Stimulated activated naive B cell treated with anti-CD40 and anti-IgM and Interleukin-4, amounts not matched to agents 10 μg/mL and 1 μg/mL and 100 μg/mL, for 72 hours (primary cell): ENCODE measurements around the gene FIG4.
A peak's percentile ranks its signal among the peaks of the same experiment; 100 is the strongest.
"Not testable (repeated sequence)": the region's sequence is repeated elsewhere in the genome, so short reads cannot be mapped to it uniquely, and the experiment has no call there.

Experiments
- ATAC-seq, 2 donors: fragments of 150-1000 bp; cut with Tn5 transposase; replicated peaks; 2 replicates each; pipeline ENCODE4 v1.10.0; 2021; ENCODE audit warnings: moderate library complexity in 1 of 2
- DNase-seq: peaks from one replicate; pipeline ENCODE4 v3.0.0; 2021
- H3K27ac Mint-ChIP-seq: one replicate; pipeline ENCODE4 v1.8.0; 2022; ENCODE audit warnings: mild to moderate bottlenecking, mixed read lengths
- H3K27me3 Mint-ChIP-seq, 2 donors: one replicate each; pipeline ENCODE4 v1.8.0; 2022; ENCODE audit warnings: mixed read lengths in 2 of 2
- H3K36me3 Mint-ChIP-seq, 2 donors: one replicate each; pipeline ENCODE4 v1.8.0; 2022; ENCODE audit warnings: mixed read lengths in 2 of 2, mild to moderate bottlenecking in 1 of 2
- H3K4me1 Mint-ChIP-seq, 2 donors: one replicate each; pipeline ENCODE4 v1.8.0; 2022; ENCODE audit warnings: mixed read lengths in 2 of 2, mild to moderate bottlenecking in 1 of 2
- H3K4me3 Mint-ChIP-seq, 2 donors: one replicate each; pipeline ENCODE4 v1.8.0; 2022; ENCODE audit warnings: mild to moderate bottlenecking in 2 of 2, mixed read lengths in 2 of 2, moderate library complexity in 1 of 2
- H3K9me3 Mint-ChIP-seq, 2 donors: one replicate each; pipeline ENCODE4 v1.8.0; 2022; ENCODE audit warnings: mixed read lengths in 2 of 2, mild to moderate bottlenecking in 1 of 2

The FIG4 gene

GRCh38 chr6:109801794-109802193, 110.7 kb downstream of the FIG4 start:
- no peak for DNase-seq
- Mint-ChIP-seq H3K9me3 (no peaks in the 10 kb centered on the region), H3K27ac (no peak overlapping the region), H3K4me3 (no peak overlapping the region), H3K4me1 (peaks cover under 1 to 4% of the 10 kb centered on the region in 2 donors), H3K36me3 (peaks cover 24 to 41% of the 10 kb centered on the region in 2 donors), H3K27me3 (no peaks in the 10 kb centered on the region)
- ATAC-seq, result no peak

DNA sequence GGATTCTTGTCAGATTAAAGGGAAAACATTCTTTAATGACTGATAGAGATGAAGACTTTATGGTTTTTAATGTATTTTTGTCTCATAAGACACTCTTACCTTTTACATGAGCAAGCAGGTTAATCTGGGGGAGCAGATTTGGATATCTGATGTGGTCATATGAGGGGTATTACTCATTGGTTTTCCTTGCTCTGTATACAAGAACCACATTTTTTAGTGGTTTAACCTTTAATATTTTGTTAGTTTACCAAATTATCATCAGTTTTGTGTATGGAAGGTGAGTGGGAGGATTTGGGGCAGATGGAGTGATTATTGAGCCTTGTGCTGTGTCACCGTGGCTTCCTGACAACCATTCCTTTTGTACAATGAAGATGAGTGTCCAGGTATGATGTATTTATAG, 112.9 kb downstream of the FIG4 start:
- ATAC-seq, result no peak
- no peaks in the 10 kb centered on the region for H3K9me3 Mint-ChIP-seq
- no peak for DNase-seq
- H3K36me3 Mint-ChIP-seq, result peaks cover 30 to 40% of the 10 kb centered on the region in 2 donors
- no peak overlapping the region for H3K27ac Mint-ChIP-seq
- H3K4me1 Mint-ChIP-seq, result peaks cover 10 to 20% of the 10 kb centered on the region in 2 donors
- no peaks in the 10 kb centered on the region for H3K27me3 Mint-ChIP-seq
- H3K4me3 Mint-ChIP-seq, result no peak overlapping the region

DNA sequence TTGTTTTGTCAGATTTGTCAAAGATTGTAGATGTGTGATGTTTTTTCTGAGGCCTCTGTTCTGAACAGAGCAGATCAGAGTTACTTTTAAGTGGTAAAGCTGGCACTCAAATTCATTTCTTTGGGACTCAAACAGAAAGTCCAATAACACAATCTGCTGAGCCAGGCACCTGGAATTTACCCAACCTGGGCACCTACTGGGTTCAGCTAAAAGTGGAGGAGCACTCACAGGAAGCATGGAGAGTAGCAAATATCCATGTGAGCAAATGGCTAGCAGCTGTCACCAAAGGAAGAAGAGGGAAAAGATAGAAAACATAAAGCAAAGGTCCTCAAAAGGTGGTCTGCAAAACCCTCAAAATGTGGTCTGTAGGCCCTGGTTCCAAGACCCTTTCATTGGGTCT, 116.8 kb downstream of the FIG4 start:
- DNase-seq (no peak), ATAC-seq (no peak)
- peaks cover 9 to 35% of the 10 kb centered on the region in 2 donors for H3K4me1 Mint-ChIP-seq
- no peak overlapping the region for H3K27ac Mint-ChIP-seq
- H3K36me3 Mint-ChIP-seq, result peaks cover 23 to 27% of the 10 kb centered on the region in 2 donors
- H3K27me3 Mint-ChIP-seq, result no peaks in the 10 kb centered on the region
- H3K4me3 Mint-ChIP-seq, result peak overlapping the region in 1 of 2 donors; percentile 22
- no peaks in the 10 kb centered on the region for H3K9me3 Mint-ChIP-seq

DNA sequence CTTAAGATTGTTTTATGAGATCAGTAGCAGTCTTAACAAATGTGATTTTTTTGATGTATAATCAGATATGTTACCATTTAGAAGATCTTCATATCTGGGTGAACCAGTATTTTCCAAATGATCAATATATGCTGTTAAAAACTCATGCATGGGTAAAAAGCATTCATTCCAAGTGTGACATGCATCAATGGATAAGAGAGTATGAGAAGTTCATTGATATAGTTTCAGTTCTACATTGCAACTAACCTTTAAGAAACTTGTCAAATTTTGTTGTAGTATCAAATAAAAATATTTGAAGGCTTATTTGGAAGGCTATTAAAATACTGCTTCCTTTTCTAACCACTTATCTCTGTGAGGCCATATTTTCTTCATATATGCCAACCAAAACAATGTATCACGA, 117.7 kb downstream of the FIG4 start:
- no peaks in the 10 kb centered on the region for H3K27me3 Mint-ChIP-seq
- H3K9me3 Mint-ChIP-seq, result no peaks in the 10 kb centered on the region
- H3K36me3 Mint-ChIP-seq, result peaks cover 26 to 29% of the 10 kb centered on the region in 2 donors
- DNase-seq (no peak), ATAC-seq (peak; percentile 73 to 76)
- peaks cover 9 to 35% of the 10 kb centered on the region in 2 donors for H3K4me1 Mint-ChIP-seq
- H3K4me3 Mint-ChIP-seq, result no peak overlapping the region
- H3K27ac Mint-ChIP-seq, result no peak overlapping the region

DNA sequence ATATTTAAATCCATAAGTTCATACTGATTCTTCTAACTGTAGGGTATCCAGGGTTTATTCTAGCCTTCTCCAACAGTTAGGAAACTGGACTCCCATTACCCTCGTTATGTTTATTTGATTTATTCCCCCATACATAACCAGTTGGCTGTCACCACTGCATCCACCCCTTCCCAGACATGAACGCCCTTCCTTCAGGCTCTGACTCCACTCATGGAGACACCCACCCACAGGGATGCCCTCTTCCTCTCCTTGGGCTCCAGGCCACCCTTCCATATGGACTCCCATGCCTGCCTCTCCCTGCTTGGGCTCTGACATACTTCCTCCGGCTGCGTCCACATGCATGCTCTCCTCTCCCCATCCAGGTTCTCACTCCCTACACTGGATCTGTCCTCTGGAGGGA, 124.0 kb downstream of the FIG4 start:
- peaks cover 7 to 25% of the 10 kb centered on the region in 2 donors for H3K4me1 Mint-ChIP-seq
- no peaks in the 10 kb centered on the region for H3K9me3 Mint-ChIP-seq
- H3K27me3 Mint-ChIP-seq, result no peaks in the 10 kb centered on the region
- DNase-seq, result no peak
- no peak overlapping the region for H3K27ac Mint-ChIP-seq
- ATAC-seq, result no peak
- peaks cover 15 to 30% of the 10 kb centered on the region in 2 donors for H3K36me3 Mint-ChIP-seq
- no peak overlapping the region for H3K4me3 Mint-ChIP-seq

DNA sequence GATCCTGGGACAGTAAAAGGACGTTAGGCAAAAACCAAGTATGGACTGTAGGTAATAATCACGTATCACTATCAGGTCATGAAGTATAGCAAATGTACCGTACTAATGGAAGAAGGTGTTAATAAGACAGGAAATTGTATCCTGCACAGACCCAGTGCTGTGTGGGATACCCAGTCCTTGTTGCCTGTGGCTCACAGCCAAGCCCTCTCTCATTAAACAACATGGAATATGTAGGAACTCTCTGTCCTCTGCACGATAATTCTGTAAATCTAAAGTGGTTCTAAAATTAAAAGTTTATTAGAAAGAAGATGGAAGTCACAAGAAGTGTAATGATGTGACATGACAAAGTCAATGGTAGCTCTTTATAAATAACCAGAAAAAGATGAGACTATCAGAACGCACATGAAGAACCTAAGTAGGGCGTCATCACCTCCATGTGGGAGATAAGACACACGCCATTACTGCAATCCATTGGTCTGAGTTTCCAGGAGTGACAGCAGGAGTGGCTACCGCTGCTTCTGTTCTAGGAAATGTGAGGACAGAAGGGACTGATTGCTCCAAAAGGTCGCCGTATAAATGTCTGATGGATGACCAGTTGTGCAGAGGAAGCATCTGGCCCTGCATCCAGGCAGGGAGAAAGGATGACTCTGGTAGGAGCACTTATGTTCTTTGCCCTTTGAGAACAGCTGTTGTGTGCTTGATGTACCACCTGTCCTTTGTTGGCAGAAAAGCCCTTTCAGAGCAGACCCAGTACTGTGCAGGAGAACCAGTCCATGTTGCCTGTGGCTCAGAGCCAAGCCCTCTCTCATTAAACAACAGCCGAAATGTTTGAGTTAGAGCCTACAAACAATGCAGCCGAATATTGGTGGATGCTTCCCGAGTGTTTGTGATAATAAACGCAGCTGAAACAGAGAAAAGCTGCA, 125.6 kb downstream of the FIG4 start:
- ATAC-seq (no peak), DNase-seq (no peak)
- Mint-ChIP-seq H3K4me1 (peaks cover 16 to 37% of the 10 kb centered on the region in 2 donors), H3K4me3 (no peak overlapping the region), H3K27ac (no peak overlapping the region), H3K27me3 (no peaks in the 10 kb centered on the region), H3K36me3 (peaks cover 15 to 36% of the 10 kb centered on the region in 2 donors), H3K9me3 (no peaks in the 10 kb centered on the region)

GRCh38 chr6:109820706-109821350, 129.7 kb downstream of the FIG4 start:
- ATAC-seq, result peak; percentile 51 to 78
- peak overlapping the region; percentile 65 for H3K27ac Mint-ChIP-seq
- no peak for DNase-seq
- H3K27me3 Mint-ChIP-seq, result no peaks in the 10 kb centered on the region
- peaks cover 8 to 36% of the 10 kb centered on the region in 2 donors for H3K36me3 Mint-ChIP-seq
- H3K4me3 Mint-ChIP-seq, result peak overlapping the region in 1 of 2 donors; percentile 15
- peaks cover 14 to 32% of the 10 kb centered on the region in 2 donors for H3K4me1 Mint-ChIP-seq
- H3K9me3 Mint-ChIP-seq, result no peaks in the 10 kb centered on the region

DNA sequence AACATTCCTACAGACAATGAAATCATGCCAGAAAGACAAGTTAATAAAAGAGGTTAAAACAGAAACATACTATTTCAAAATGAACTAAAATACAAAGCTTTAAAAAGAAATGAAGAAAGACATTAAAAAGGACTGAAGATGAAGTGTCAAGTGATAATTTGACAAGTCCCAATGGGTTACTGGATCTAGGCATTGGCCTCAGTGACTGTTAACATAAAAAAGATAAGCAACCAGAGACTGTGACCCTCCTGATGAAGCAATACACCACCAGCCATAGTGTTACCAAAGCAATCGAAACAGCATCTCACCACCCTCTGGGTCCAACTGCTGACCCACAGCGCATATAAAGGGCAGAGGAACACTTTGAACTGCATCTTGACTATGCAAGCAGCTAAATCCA, 130.3 kb downstream of the FIG4 start:
- Mint-ChIP-seq H3K9me3 (no peaks in the 10 kb centered on the region), H3K4me3 (no peak overlapping the region), H3K27me3 (no peaks in the 10 kb centered on the region), H3K27ac (no peak overlapping the region), H3K36me3 (peaks cover 10 to 36% of the 10 kb centered on the region in 2 donors), H3K4me1 (peaks cover 14 to 32% of the 10 kb centered on the region in 2 donors)
- DNase-seq (no peak), ATAC-seq (no peak)

GRCh38 chr6:109824105-109824504, 133.0 kb downstream of the FIG4 start:
- H3K4me3 Mint-ChIP-seq, result no peak overlapping the region
- ATAC-seq (no peak), DNase-seq (no peak)
- no peak overlapping the region for H3K27ac Mint-ChIP-seq
- H3K36me3 Mint-ChIP-seq, result peaks cover 26 to 55% of the 10 kb centered on the region in 2 donors
- no peaks in the 10 kb centered on the region for H3K27me3 Mint-ChIP-seq
- H3K9me3 Mint-ChIP-seq, result no peaks in the 10 kb centered on the region
- H3K4me1 Mint-ChIP-seq, result peaks cover 14 to 27% of the 10 kb centered on the region in 2 donors

DNA sequence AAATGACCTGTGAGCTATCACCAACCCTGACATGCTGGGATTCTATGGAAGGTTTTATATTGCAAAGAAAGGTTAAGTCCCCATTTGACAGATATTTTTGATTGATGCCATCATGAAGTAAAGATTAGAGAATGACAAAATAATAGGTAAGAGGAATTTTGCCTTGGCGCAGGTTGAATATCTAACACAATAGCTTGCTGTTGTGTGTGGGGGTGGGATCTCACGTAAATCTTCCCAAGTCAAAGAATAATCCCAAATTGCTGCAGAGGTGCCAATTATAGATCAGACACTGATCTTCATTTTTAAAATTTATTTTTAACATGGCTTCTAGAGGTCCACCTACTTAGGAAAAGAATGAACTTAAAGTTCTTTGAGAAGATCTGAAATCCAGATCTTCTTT, 135.5 kb downstream of the FIG4 start:
- peaks cover 3 to 9% of the 10 kb centered on the region in 2 donors for H3K4me1 Mint-ChIP-seq
- no peak overlapping the region for H3K4me3 Mint-ChIP-seq
- peaks cover 48 to 71% of the 10 kb centered on the region in 2 donors for H3K36me3 Mint-ChIP-seq
- no peak for ATAC-seq
- peaks cover 10 to 13% of the 10 kb centered on the region in 2 donors for H3K9me3 Mint-ChIP-seq
- no peaks in the 10 kb centered on the region for H3K27me3 Mint-ChIP-seq
- DNase-seq, result no peak
- H3K27ac Mint-ChIP-seq, result no peak overlapping the region

GRCh38 chr6:109831352-109831751, 140.3 kb downstream of the FIG4 start:
- H3K4me3 Mint-ChIP-seq, DNase-seq, H3K27me3 Mint-ChIP-seq, H3K27ac Mint-ChIP-seq, H3K4me1 Mint-ChIP-seq, ATAC-seq: not testable (repeated sequence)
- Mint-ChIP-seq H3K36me3 (peaks cover 48 to 60% of the 10 kb centered on the region in 2 donors), H3K9me3 (peaks cover 10 to 21% of the 10 kb centered on the region in 2 donors)

DNA sequence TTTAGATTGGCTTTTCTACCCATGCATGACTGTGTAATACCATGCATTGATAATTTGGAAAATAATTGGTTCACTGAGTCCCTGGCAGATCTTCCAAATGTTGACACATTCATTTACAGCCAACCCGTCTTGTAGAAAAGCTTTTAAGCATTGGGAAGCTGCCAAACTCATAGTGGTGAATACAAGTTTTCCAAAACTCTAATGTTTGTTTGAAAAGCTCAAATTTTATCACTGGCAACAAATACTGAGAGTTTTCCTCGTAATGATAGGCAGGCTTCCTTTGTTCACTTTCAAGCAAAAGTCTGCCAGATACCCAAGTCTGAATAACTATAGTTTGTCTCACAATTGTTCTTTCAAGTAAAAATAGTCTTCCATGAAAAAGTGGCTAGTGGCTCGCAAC, 143.0 kb downstream of the FIG4 start:
- H3K4me1 Mint-ChIP-seq, result peaks cover 3 to 5% of the 10 kb centered on the region in 2 donors
- DNase-seq (no peak), ATAC-seq (no peak)
- peaks cover 31 to 35% of the 10 kb centered on the region in 2 donors for H3K36me3 Mint-ChIP-seq
- no peak overlapping the region for H3K4me3 Mint-ChIP-seq
- no peaks in the 10 kb centered on the region for H3K27me3 Mint-ChIP-seq
- H3K9me3 Mint-ChIP-seq, result peaks cover 10 to 21% of the 10 kb centered on the region in 2 donors
- no peak overlapping the region for H3K27ac Mint-ChIP-seq

- H3K36me3 Mint-ChIP-seq, result peaks cover 25 to 28% of the 10 kb centered on the region in 2 donors
- DNase-seq, result no peak
- H3K4me1 Mint-ChIP-seq, result peaks cover under 1 to 2% of the 10 kb centered on the region in 2 donors
- H3K4me3 Mint-ChIP-seq, result no peak overlapping the region
- peaks cover 5 to 16% of the 10 kb centered on the region in 2 donors for H3K9me3 Mint-ChIP-seq
- no peaks in the 10 kb centered on the region for H3K27me3 Mint-ChIP-seq
- no peak for ATAC-seq
- H3K27ac Mint-ChIP-seq, result no peak overlapping the region
Measured at GRCh38 chr6:109834595-109835437, 143.7 kb downstream of the FIG4 start.

DNA sequence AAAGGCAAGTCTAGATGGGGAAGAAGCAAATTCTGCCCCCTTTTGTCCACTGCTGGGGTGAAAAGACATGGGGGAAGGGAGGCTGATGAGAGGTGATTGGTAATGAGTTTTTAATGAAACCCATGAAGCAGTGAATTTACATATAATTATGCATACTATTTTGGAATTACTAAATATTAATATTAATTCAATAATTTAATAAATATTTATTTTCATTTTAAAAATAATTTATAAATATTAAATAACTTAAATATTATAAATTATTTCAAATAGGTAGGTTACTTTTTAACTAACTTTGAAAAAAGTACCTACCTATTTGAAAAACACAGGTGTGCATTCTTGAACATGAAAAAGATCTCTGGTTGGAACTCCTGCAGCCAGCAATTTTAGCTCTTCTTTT, 148.9 kb downstream of the FIG4 start:
- no peak for ATAC-seq
- peaks cover 1 to 3% of the 10 kb centered on the region in 2 donors for H3K36me3 Mint-ChIP-seq
- DNase-seq, result no peak
- H3K4me3 Mint-ChIP-seq, result no peak overlapping the region
- H3K9me3 Mint-ChIP-seq, result no peaks in the 10 kb centered on the region
- no peaks in the 10 kb centered on the region for H3K27me3 Mint-ChIP-seq
- no peaks in the 10 kb centered on the region for H3K4me1 Mint-ChIP-seq
- no peak overlapping the region for H3K27ac Mint-ChIP-seq
